NCI-H187 (cell line): ENCODE results near the gene GOLGA6L7.
"Not testable (repeated sequence)": the region's sequence is repeated elsewhere in the genome, so short reads cannot be mapped to it uniquely, and the experiment has no call there.

Experiments
- DNase-seq, 2 experiments: peaks; one replicate each; lab custom pipeline; 2025; lab: John Stamatoyannopoulos, UW

GOLGA6L7 gene, protein sequence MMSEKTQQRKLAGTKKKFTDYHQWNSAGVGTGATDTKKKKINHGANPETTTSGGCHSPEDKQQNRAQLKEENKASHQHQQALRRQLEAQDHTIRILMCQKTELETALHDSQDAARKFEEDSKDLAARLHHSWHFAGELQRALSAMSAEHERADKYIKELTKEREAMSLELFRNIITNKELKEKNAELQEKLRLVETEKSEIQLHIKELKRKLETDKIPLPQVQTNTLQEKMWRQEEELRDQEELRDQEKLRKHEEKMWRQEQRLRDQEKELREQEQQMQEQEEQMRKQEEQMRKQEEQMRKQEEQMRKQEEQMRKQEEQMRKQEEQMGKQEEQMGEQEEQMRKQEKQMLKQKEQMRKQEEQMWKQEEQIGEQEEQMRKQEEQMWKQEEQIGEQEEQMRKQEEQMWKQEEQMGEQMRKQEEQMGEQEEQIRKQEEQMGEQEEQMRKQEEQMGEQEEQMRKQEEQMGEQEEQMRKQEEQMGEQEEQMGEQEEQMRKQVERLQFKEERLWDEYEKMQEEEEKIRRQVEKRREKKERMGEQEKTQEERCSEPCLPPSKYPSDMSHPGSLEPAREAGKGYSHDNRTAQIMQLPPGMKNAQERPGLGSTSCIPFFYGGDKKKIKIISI

DNA sequence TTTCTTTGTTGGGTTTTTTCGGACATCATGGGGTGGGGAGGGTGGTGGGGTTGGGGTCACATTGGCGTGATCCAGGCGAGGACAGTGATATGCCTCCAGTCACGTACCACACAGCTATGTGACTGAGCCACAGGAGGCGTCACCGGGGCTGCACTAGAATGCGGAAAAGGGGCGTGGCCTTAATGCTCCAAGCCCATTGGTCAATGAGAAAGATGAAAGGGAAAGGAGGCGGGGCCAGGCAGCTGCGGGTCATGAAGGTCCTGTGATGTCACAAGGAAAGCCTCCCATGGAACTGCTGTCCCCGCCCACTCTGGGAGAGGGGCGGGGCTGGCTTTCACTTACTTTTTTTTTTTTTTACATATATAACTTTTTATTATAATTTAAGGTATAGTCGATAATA, at the start of gene GOLGA6L7:
Gene GOLGA6L7, minus strand, starts transcription at position 124 of the 400 bp plus-strand sequence. Its CDS starts 95 bp downstream, at position 29.
- not testable (repeated sequence) for DNase-seq

DNA sequence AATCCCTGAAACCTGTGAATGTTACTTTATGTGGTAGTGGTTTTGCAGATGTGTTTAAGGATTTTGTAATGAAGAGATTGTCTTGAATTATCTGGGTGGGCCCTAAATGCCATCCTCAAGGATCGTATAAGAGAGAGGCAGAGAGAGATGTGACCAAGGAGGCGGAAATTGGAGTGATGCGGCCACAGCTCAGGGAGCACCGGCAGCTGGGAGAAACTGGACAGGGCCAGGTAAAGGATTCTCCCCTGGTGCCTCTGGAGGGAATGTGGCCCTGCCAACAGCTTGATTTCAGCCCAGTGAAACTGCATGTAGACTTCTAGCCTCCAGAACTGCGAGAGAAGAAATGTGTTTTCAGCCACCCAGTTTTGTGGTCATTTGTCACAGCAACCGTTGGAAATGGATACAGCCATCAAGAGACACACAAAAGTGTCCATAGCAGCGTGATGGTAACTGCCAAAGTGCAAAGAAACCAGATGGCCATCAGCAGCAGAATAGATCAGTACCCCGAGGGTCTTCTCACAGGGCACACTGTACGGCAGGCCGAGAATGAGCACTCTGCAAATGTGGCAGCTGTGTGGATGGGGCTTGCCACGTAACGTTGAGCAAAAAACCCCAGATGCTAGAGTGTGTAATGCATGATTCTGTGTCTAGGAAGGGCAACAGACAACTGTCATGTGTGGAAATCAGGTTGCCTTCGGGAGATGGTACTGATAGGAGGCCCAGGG, 49.6 kb upstream of the GOLGA6L7 start:
- no peak for DNase-seq

DNA sequence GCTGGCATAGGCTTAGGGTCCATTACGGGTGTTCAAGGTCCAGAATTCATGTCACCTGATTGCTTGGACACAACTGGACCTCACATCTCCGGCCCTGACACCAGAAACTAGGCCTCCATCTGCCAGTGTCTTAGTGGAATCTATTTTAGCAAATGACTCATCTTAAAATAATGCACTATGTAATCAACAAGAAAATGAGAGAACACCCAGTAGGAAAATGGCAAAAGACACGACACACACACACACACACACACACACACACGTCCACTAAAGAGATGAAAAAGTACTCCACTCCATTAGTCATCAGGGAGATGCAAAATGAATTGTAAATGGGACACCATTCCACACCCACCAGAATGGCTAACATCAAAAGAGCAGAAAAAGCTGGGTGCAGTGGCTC, 48.5 kb upstream of the GOLGA6L7 start:
- no peak for DNase-seq

DNA sequence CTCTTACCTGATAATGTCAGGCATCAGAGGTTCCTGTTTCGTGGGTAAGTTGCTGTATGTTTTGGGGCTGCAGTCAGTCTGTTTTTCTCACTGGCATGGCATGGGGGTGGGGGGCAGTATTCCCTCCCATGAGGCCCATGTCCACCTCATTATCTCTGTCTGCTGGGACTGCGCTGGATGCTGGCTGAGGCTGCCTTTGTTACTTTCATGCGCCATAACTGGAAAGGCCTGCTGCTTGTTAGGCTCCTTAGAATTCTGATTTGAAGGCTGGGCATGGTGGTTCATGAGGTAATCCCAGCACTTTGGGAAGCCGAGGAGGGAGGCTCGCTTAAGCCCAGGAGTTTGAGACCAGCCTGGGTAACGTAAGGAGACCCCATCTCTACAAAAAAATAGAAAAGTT, 47.1 kb upstream of the GOLGA6L7 start:
- DNase-seq = no peak

DNA sequence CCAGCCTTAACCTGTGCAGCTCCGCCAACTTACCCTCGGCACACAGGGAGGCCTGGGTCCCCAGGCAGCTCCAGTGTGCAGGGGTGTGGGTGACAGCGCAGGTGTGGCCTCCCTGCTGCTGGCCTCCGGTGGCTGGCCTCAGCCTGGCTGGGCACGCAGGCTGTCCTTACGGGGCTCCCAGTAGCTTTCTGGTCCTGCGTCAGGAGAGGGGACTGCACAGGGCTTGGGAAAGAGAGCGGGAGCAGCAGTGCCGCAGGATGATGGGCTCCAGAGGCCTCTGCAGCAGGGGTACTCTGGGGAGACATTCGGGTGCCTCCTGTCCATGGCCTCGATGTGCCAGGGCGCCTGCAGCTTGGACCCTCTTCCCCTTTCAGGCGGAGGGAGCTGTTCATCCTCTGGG, 46.7 kb upstream of the GOLGA6L7 start:
- no peak for DNase-seq

DNA sequence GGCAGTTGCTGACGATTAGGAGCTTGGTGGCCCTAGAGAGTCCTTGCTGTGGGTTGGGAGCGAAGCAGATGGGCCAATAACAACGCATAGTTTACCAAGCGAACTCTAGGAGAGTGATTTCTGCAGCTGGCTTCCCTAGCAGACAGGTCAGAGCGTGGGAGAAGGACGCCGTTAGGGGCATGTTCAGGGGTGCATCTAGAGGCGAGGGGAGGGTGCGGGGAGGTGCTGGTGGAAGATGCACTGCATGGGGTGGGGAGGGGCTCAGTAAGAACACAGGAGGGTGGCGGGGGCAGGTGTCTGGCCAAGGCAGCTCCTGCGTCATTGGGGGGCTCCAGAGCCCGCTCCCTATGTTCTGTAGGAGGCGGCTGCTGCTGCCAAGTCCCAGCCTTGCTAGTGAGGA, 46.2 kb upstream of the GOLGA6L7 start:
- DNase-seq = no peak

DNA sequence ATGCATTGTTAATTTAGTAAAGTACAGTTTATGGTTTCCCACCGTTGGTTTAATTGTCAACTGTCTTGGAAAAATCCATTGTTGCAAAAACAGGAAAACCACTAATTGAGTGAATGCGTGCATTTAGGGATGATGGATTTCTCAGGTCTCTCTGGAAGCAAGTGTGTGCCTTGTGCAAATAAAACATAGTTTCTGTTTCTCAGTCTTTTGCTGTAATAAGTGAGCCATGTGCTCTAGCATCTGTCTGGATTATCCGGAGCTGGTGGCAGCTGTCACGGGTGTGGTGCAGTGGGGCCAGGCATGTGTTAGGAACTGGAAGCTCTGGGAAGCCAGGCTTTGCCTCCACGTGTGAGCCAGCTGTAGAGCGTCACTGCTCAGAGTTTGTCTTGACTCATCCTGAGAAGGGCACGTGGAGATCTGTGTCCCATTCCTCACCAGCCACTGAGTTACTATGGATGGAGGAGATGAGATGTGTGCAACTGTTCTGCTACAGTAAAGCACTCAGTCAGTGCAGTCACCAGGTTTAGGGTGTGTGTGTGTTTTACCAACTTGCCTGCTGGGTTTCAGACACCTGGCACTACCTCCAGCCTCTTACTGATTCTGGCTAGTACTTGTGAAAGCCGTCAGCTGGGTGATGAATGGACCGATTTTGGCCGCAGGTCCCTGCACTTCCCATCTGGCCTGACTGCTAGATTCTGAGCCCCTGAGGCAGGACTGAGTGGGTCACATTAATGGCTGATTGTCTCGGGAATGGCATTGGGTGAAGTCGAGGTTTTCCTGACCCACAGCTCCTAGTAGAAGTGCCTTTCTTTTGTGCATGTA, 44.6 kb upstream of the GOLGA6L7 start:
- DNase-seq = no peak

DNA sequence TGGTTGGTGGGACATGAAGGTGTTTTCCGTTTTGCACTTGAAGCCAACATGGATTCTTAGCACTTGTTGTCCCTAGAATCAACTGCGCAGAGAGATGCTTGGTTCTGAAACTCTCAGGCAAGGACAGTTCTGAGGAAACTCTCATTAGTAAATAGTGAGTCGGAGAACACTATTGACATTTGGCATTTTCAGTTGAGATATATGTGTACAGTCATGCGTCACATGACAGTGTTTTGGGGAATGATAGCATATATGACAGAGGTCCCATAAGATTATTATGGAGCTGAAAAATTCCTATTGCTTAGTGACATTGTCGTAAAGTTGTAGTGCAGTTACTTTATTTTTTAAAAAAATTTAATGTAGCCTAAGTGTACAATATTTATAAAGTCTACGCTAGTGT, 43.1 kb upstream of the GOLGA6L7 start:
- DNase-seq = no peak

DNA sequence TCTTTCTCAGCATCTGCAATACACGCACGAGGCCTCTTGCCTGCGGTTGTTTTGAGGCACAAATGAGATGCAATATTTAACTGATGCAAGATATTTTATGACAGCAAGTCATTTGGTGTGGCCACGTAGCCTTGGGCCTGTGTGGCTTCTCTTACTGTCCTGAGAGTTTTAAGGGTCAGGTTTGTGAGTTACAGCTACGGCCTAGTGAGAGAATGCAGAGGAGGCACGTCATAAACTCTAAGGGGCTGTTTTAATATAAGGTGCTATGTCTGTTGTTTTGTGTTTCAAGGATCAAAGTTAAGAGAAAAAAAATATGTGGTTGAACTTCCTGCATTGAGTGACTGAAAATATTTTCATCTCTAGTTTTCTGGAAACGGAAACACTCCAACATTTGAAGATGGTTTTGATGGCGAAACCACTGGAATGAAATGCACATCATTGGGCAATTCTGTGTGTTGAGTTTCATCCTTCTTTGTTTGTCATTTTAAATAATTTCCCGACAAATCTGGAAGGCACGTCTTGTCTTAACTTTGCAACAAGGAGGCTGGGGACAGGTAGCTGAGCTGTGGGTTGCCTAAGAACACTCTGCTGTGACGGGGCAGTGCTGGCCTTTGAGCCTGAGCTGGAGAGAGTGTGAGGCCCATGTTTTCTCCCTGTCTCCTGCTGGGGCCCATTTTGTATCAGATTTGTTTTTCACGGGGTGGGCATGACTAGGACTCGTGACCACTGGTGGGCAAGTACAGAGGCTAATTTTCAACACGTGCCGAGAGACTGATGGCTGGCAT, 42.5 kb upstream of the GOLGA6L7 start:
- no peak for DNase-seq

DNA sequence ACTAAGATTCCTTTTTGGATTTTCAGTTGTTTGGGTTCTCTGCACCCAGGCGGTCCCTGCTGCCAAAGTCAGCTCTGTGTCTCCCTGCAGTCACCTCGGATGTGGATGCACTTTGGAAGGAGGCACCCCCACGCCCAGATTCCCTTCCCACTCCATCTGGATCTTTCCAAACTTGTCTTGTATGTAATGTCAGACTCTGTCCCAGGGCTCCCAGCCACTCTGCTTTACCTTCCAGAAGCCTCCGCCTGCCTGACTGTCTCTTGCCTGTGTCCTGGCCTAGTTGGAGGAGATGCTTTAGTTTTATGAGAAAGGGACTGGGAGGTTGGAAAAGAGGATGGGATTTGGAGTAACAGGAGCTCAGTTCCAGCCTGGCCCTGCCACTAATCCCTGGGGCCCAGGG, 41.8 kb upstream of the GOLGA6L7 start:
- not testable (repeated sequence) for DNase-seq

DNA sequence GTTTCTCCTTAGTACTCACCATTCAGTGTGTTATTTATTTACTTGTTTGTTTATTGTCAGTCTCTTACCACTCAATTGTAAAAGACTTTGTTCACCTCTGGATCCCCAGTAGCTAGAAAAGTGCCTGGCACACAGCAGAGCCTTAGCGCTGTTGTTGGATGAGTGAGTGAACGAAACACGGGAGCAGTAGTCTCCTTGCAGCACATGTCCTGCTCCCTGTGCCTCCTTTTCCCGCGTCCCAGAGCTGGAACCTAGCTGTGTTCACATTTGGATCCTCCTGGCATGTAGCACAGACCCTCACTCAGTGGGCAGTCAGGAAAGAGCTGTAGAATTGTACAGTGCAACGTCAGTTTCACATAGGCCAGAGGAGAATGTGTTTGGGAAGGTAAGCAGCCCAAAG, 41.4 kb upstream of the GOLGA6L7 start:
- DNase-seq = not testable (repeated sequence)

DNA sequence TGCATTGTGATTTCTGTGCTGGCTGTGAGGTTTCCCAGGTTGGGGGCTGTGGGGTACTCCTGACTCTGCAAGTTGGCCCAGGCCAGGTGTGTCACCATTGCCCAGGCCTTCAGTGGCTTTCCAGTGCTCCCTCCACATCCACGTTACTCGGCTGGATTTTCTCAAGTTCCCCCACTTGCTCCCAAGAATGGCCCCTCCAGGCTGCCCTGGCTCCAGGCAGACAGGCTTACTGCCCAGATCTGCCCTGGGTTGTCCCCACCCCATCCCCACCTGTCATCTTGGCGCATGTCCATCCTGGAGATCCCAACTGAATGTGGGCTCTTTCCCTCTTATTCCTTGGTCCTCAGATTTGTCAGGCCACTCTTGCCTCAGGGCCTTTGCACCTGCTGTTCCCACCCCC, 40.9 kb upstream of the GOLGA6L7 start:
- no peak for DNase-seq

DNA sequence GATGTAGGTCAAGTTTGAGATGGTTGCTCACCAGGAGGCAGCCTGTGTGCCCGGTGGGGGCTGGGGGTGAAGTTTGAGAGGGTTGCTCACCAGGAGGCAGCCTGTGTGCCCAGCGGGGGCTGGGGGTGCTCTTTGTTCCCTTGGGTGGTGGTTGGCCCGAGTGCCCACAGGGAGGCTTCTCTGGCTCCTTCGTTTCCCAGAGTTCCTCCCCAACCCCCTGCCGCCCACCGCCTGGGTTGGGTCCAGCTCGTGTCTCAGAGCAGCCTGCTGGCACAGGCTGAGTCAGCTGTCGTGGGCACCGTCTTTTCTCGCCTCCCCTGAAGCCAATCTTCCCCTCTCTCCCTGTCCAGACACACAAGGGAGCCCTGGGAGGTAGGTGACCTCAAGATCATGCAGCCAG, 40.5 kb upstream of the GOLGA6L7 start:
- DNase-seq = no peak

DNA sequence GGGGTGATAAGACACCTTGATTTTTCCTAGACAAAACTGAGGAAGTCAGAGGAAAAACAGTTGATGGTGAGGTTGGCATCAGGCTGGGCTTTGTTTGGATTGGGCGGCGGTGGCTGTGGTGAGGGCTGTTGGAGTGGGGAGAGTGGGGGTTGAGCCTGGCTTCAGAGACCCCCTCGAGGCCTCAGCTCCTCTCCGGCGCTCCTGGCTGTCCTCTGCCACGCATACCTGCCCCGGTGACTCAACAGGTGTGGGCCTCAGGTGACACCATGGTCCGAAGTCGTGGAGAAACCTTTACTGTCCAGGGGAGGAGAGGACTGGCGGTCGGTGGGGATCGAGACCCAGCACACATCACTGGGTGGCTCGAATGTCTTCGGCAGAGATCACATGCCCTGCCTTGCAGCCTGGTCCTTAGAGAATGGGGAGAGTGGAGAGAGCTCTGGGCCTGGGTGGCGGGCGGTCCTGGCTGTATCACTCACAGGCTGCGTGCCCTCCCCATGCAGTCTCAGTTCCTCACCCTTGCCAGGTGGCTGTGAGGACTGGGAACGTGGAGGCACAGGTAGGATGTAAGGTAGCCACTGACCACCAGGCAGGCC, 40.0 kb upstream of the GOLGA6L7 start:
- DNase-seq = no peak

DNA sequence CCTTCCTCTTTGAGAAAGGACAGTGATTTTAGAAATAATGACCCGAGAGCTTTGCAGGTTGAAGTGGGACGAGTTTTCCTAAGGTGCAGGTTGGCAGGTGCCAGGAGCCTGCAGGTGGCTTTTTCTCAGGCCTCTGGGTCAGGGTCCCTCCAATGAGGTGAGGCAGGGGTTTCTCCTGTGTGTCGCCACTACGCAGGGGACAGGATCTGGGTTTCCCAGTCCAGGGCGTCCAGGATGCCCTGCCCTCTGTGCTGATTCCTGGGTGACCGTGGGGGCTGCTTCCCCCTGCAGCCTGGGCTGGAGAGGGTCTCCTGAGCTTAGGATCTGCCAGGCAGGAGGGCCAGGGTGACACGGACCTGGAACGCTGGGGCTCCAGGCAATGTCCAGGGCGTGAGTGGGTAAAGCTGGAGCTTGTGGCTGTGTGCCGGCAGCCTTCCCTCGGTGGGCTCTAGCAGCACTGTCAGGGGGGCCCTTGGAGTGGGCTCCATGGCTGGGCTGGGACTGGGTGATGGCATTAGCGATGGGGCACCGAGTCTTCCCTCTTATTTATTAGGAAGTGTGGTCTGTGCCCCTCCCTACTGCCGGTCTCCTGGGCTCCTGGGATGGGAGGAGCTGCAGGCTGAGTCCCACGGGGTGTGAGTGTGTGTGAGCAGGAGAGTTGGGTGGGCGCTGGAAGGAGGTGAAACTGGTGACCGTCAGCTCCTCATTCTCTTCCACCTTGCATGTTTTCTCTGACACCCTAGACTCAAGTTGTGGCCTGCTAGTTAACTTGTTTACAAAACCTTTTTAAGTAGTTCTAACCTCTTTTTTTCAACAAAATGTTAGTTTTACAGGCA, 39.1 kb upstream of the GOLGA6L7 start:
- DNase-seq = no peak

DNA sequence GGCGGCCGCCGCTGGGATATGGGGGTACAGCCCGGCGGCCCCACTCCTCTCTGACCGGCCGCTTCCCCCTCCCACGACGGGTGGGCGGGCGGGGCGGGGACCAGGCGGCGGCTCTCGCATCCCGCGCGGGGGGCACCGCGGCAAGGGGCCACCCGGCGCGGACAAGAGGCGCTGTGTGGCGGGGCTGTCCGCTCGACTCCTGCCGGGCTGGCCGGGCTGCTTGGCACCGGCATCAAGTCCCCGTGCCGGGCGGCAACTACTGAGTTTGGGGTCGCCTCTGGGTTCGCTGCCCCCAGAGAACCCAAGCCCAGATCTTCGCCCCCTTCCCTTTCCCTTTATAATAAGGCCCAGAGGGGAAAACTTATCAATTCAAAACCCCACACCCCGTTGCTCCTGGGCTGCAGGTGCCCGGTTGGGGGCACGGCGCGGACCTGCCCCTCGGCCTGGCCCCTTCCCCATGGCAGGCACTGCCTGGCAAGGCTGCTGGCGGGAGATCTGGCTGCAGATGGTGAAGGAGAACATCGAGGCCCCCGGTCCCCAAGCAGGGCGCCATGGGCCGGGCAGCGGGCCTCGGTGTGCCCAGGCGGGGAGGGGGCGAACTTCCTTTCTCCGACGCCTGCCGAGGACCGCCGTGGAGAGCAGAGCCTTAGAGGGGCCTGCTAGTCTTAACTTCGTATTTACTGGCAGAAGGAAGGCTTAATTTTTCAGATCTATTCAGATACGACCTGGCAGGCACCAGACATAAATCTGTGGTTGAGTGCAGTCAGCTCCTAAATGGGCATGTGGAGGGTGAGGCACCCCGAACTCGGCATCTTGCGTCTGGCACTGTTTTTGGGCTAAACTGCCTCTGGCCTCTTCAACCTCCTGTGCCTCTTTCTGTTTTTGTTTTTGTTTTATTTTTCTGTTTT, 38.2 kb upstream of the GOLGA6L7 start:
- DNase-seq = no peak

DNA sequence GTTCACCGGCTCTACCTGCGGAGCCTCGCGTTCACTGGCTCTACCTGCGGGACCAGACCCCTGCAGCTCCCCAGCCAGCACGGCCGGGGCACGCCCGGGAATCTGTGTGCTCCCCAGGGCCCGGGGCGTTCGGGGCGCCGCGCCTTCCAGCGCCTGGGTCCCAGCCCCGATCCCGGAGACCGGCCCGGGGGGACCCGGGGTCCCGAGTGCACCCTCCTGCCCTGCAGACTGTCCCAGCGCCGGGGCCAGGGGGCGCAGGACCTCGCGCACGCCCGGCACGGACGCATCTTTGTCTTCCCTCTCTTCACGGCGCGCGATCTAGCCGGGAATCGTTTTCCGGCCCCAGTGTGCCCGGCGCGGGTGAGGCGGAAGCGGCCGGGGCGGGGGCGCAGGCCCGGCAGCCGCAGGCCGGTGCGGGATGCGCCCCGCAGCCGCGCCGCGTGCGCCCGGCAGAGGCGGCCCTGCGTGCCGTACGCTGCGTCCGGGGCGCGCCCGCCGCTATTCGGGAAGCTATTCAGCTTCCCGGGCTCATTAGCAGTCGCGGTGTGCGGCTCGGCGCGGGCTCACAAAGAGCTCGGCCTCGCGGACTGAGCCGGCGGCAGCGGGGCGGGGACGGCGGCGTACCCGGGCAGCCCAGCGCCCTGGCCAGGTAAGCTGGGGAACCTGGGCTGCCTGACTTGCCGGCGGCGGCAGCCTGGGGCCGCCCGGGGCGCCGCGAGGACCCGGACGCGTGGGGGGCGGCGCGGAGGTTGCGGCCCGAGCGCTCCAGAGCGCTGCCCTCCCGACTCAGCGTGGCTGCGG, 37.4 kb upstream of the GOLGA6L7 start, which contains the start of gene APBA2:
Gene APBA2, plus strand, starts transcription at position 345 of the 801 bp plus-strand sequence. CDS start 167,911 bp downstream, outside the sequence.
- DNase-seq = peak in 1 of 2 experiments; percentile 25

DNA sequence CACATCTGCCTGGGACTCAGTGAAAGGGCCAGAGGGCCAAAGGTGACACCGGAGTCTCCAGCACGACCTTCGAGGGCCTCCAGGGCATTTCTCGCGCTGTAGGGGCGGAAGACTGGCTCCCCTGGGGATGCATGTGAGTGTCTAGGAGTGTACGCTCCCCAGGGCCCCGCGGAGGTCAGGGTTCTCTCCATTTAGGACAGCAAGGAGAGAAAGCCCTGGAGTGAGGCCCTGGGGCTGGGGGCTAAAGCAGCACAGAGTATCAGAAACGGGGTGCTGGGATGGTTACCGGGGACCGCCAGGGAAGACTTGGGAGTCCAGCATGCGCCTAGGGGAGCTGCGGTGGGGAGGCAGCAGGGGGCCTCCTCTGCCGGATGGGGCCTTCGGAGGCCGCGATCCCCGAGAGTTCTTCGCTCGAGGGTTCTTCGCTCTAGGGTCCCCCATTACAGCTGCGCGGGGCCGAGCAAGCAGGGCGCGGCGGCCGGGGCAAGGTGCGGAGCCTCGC, 36.7 kb upstream of the GOLGA6L7 start:
- DNase-seq = no peak
